A549 treated with CpdA at 1 μM for 4 hours (cell line): ENCODE measurements around the gene NXPH4. TPM values are rescaled to one million over a fixed set of nuclear protein-coding genes. Genes with fewer than 3 reads are reported as not detected.

ENCODE experiments used
- total RNA-seq: library from RNA; stranded (reverse); fragments of 200-300 nt; extraction: Qiagen RNA extraction; gene quantifications from 5 replicates; pipeline ENCODE4 v1.2.3, GENCODE V29; 2022; ENCODE audit warnings: low read depth

The NXPH4 gene
- total RNA-seq: 3.8 to 6.1 TPM (median 5.9 TPM) in 5 replicates

DNA sequence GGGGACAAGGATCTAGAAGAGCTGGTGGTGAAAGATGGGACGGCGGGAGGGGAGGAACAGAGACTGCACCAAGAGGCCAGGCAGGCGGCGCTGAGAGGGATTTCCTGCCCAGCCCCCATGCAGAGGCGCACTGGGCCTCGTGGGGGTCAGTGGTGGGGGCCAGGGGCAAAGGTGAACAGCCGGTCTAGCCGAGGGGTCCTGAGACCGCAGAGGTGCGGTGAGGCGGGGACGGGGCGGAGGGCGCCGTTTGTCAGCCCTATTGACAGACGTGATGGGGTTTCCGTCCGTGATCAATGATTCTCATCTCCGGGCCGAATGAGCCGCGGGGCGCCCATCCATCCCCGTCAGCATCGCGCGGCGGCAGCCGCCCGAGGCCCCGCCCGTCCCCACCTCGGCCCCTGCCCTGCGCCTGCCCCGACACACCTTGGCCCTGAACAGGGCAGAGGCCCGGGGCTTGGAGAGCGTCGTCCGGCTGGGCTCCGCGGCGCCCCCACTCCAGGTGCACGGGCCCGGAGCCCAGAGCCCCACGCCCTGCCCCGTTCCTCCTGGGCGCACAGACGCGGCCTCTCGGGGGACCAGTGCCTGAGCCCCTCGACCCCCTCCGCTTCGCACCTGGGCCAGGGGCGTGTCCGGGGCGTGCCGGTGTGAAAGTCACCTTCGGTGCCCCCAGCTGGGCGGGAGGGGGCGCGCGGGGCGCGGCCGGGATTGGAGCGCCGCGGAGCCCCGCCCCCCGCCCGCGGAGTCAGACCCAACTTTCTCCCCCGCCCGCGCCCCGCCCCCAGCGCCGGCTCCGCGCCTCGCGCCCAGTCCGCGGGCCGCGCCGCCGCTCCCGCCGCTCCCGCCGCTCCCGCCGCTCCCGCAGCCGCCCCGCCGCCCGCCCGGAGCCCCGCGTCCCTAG lies at the start of gene NXPH4:
Gene NXPH4 (plus strand): TSS at position 781 of the 898 bp plus-strand sequence. CDS start 176 bp downstream, outside the sequence.

DNA sequence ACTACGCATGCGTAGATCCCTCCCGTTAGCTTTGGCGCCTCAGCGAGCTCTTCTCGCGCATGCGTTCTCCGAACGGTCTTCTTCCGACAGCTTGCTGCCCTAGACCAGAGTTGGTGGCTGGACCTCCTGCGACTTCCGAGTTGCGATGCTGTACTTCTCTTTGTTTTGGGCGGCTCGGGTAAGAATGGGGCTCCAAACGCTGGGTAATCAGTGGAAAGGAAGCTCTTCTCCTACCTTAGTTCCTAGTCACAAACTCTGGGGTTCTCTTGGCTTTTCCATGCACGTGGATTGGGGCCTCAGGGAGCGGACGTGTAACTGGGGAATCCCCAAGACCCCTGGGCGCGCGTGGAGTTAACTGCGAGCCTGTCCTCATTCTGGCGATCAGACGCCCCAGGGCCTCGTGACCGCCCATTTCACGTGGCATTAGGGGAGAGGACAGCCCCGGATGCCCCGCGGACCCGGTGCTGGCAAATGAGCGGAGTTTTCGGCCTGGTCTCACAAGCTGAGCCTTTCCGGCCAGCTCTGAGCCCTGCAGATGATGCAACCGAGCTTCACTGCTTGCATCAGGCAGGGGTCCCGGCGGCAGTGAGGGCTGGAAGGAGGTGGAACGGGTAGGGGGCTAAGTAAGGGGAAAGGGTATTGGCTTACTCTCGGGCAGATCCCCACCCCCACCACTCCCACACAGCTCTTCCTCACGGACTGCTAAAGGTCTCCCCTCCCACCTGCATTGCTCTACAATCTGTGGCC lies 13.2 kb downstream of the NXPH4 start, which contains the start of gene SHMT2:
Gene SHMT2 (plus strand): TSS at position 78 of the 747 bp plus-strand sequence. CDS start 68 bp downstream, at position 146.

DNA sequence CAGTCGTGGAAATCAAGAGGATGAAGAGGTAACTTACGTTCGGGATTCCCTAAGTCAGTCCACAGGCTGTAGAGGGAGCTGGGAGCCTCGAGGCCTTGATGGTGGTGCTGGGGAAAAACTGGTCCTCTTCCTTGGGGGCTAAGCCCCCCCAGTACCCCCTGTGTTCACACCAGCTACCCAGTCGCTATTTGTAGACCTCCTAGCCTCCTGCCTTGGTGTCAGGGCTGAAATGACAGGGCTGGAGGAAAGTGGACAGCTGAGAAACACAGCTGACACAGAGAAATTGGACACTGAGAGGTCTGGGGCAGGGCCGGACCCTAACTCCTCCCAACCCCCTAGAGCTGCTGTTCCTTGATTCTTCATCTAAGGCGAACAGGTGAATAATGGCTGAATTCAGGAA lies 34.4 kb downstream of the NXPH4 start, which contains the start of gene STAC3:
Gene STAC3 (minus strand): TSS at position 232 of the 400 bp plus-strand sequence. CDS start 1,551 bp downstream, outside the sequence.

Other genes with a start within 250 kb of the NXPH4 start
- 4.5 to 5.8 TPM (median 5.5 TPM) in 5 replicates for gene ZBTB39, start 210.2 kb upstream of the NXPH4 start, total RNA-seq
- gene TAC3, start 200.3 kb upstream of the NXPH4 start, total RNA-seq: 0.18 to 0.31 TPM (median 0.24 TPM) in 3 of 5 replicates, not detected in the others
- 0.12 to 0.55 TPM (median 0.22 TPM) in 4 of 5 replicates, not detected in the other for gene MYO1A, start 166.7 kb upstream of the NXPH4 start, total RNA-seq
- 14.5 to 18.6 TPM (median 16.8 TPM) in 5 replicates for gene NEMP1, start 138.0 kb upstream of the NXPH4 start, total RNA-seq
- 15.0 to 18.4 TPM (median 17.2 TPM) in 5 replicates for gene NAB2, start 127.7 kb upstream of the NXPH4 start, total RNA-seq
- gene STAT6, start 105.4 kb upstream of the NXPH4 start, total RNA-seq: 47.6 to 60.8 TPM (median 48.7 TPM) in 5 replicates
- 18.5 to 27.8 TPM (median 20.2 TPM) in 5 replicates for gene LRP1, start 88.3 kb upstream of the NXPH4 start, total RNA-seq
- gene LRP1-AS, start 69.2 kb upstream of the NXPH4 start, total RNA-seq: not detected in 5 replicates
- gene SHMT2, start 12.9 kb downstream of the NXPH4 start, total RNA-seq: 127 to 135 TPM (median 131 TPM) in 5 replicates
- 0.20 to 0.64 TPM (median 0.53 TPM) in 5 replicates for gene STAC3, start 34.4 kb downstream of the NXPH4 start, total RNA-seq
- 8.2 to 11.6 TPM (median 10.1 TPM) in 5 replicates for gene R3HDM2, start 214.2 kb downstream of the NXPH4 start, total RNA-seq
- gene INHBC, start 218.0 kb downstream of the NXPH4 start, total RNA-seq: 0.03 to 0.07 TPM in 2 of 5 replicates, not detected in the others
- gene INHBE, start 238.5 kb downstream of the NXPH4 start, total RNA-seq: 0.07 to 0.20 TPM (median 0.13 TPM) in 4 of 5 replicates, not detected in the other
- 7.1 to 13.9 TPM (median 12.0 TPM) in 5 replicates for gene GLI1, start 243.0 kb downstream of the NXPH4 start, total RNA-seq